HG03045 (cell line): ENCODE data around the gene RNF38.
A peak's percentile ranks its signal among the peaks of the same experiment; 100 is the strongest.
"Not testable (repeated sequence)": the region's sequence is repeated elsewhere in the genome, so short reads cannot be mapped to it uniquely, and the experiment has no call there.

Experiments used
- ATAC-seq: cut with Tn5 transposase; IDR thresholded peaks from one replicate; pipeline ENCODE4 v1.9.1; 2021; ENCODE audit warnings: mild to moderate bottlenecking, moderate library complexity; ENCODE audit not compliant: unreplicated experiment

The RNF38 gene

GRCh38 chr9:36407122-36407723 is 7.2 kb upstream of the RNF38 start:
- ATAC-seq = peak; percentile 53

GRCh38 chr9:36402536-36402935 is 2.5 kb upstream of the RNF38 start:
- ATAC-seq = no peak

- no peak for ATAC-seq
Measured at GRCh38 chr9:36401897-36402480, 1.9 kb upstream of the RNF38 start.

GRCh38 chr9:36401164-36401740 is 1.2 kb upstream of the RNF38 start:
- ATAC-seq = peak; percentile 68

GRCh38 chr9:36400332-36401163 is 479 bp upstream of the RNF38 start:
- ATAC-seq = peak; percentile 72

GRCh38 chr9:36398745-36399144 is 1.3 kb downstream of the RNF38 start:
- ATAC-seq = no peak

GRCh38 chr9:36396985-36397384 is 3.1 kb downstream of the RNF38 start:
- ATAC-seq = no peak

GRCh38 chr9:36392489-36392888 is 7.6 kb downstream of the RNF38 start:
- ATAC-seq = no peak

- no peak for ATAC-seq
Measured at GRCh38 chr9:36389590-36389989, 10.5 kb downstream of the RNF38 start.

- ATAC-seq = not testable (repeated sequence)
Measured at GRCh38 chr9:36386396-36386965, 13.6 kb downstream of the RNF38 start.

GRCh38 chr9:36382484-36382883 is 17.6 kb downstream of the RNF38 start:
- no peak for ATAC-seq

GRCh38 chr9:36364577-36364976 is 35.5 kb downstream of the RNF38 start:
- no peak for ATAC-seq

GRCh38 chr9:36363448-36363847 is 36.6 kb downstream of the RNF38 start:
- no peak for ATAC-seq

GRCh38 chr9:36358486-36358885 is 41.6 kb downstream of the RNF38 start:
- no peak for ATAC-seq

- ATAC-seq = no peak
Measured at GRCh38 chr9:36357639-36358038, 42.4 kb downstream of the RNF38 start.

GRCh38 chr9:36346569-36346968 is 53.5 kb downstream of the RNF38 start:
- no peak for ATAC-seq

- no peak for ATAC-seq
Measured at GRCh38 chr9:36345103-36345846, 54.8 kb downstream of the RNF38 start.

- ATAC-seq = no peak
Measured at GRCh38 chr9:36341936-36342577, 58.0 kb downstream of the RNF38 start.

- ATAC-seq = no peak
Measured at GRCh38 chr9:36337865-36338264, 62.2 kb downstream of the RNF38 start.

- ATAC-seq = no peak
Measured at GRCh38 chr9:36337002-36337401, 63.1 kb downstream of the RNF38 start.
